SK-N-SH (cell line): ENCODE measurements around the gene HSPB3. TPM values are rescaled to one million over a fixed set of nuclear protein-coding genes. Genes with fewer than 3 reads are reported as not detected.
"Not testable (repeated sequence)": the region's sequence is repeated elsewhere in the genome, so short reads cannot be mapped to it uniquely, and the experiment has no call there.

ENCODE experiments used
- CTCF ChIA-PET: fragments of 300-600, 350-600 bp; formaldehyde crosslinking; extraction: SDS; loops from one replicate; lab custom pipeline; 2021; lab: Yijun Ruan, JAX
- POLR2A ChIA-PET: fragments of 350-600 bp; sonication (Branson Sonifier 250); formaldehyde crosslinking; extraction: SDS; loops from one replicate; lab custom pipeline; 2020; ENCODE audit warnings: antibody characterized with exemption, inconsistent platforms; lab: Yijun Ruan, JAX
- DNase-seq: peaks from one replicate; pipeline ENCODE4 v3.0.0; 2012
- H2AFZ ChIP-seq: fragments of 200-600 bp; sonication (generic); 2 replicates; pipeline ENCODE4 v1.8.1; 2016; ENCODE audit warnings: antibody characterized with exemption, mild to moderate bottlenecking, low read depth
- H3F3A ChIP-seq: fragments of 200-600 bp; sonication (generic); replicated peaks from 2 replicates; pipeline ENCODE3; 2016; ENCODE audit warnings: antibody characterized with exemption, mild to moderate bottlenecking; ENCODE audit not compliant: insufficient read depth
- H3K27ac ChIP-seq, 2 experiments: fragments of 200-500 bp in 1 of 2; fragments of 200-600 bp in 1 of 2; sonication (Bioruptor generic) in 1 of 2; sonication (generic), shearing (Covaris generic) in 1 of 2; 2 replicates each; pipeline versions ENCODE4 v1.5.1 to v1.6.1; 2014 to 2016; ENCODE audit warnings: low read depth in 2 of 2, inconsistent platforms in 1 of 2, low read length in 1 of 2, mild to moderate bottlenecking in 1 of 2, mixed read lengths in 1 of 2
- H3K27me3 ChIP-seq: fragments of 200-600 bp; sonication (generic), shearing (Covaris generic); 2 replicates; pipeline ENCODE4 v1.6.1; 2016; ENCODE audit warnings: mixed run types; ENCODE audit not compliant: insufficient read depth
- H3K36me3 ChIP-seq, 2 experiments: fragments of 200-500 bp in 1 of 2; fragments of 200-600 bp in 1 of 2; sonication (Bioruptor generic) in 1 of 2; sonication (generic) in 1 of 2; replicated peaks in 1 of 2; 2 replicates each; pipeline versions ENCODE3 to v1.5.1; 2014 to 2016; ENCODE audit warnings: low read length in 1 of 2, mild to moderate bottlenecking in 1 of 2; ENCODE audit not compliant: insufficient read depth in 2 of 2, control insufficient read depth in 1 of 2
- H3K4me1 ChIP-seq, 2 experiments: fragments of 200-500 bp in 1 of 2; fragments of 200-600 bp in 1 of 2; sonication (Bioruptor generic) in 1 of 2; sonication (generic), shearing (Covaris generic) in 1 of 2; 2 replicates each; pipeline versions ENCODE4 v1.5.1 to v1.6.1; 2014 to 2016; ENCODE audit warnings: low read depth in 1 of 2, low read length in 1 of 2, mixed run types in 1 of 2; ENCODE audit not compliant: insufficient read depth in 2 of 2, control insufficient read depth in 1 of 2
- H3K4me2 ChIP-seq: fragments of 200-600 bp; sonication (generic), shearing (Covaris generic); 2 replicates; pipeline ENCODE4 v1.6.1; 2017; ENCODE audit warnings: mixed run types
- H3K4me3 ChIP-seq, 2 experiments: fragments of 200-500 bp in 1 of 2; fragments of 200-600 bp in 1 of 2; sonication (Bioruptor generic) in 1 of 2; sonication (generic), shearing (Covaris generic) in 1 of 2; 2 replicates each; pipeline versions ENCODE4 v1.5.1 to v1.8.1; 2014 to 2016; ENCODE audit warnings: low read depth in 2 of 2, inconsistent platforms in 1 of 2, low read length in 1 of 2, mild to moderate bottlenecking in 1 of 2, mixed read lengths in 1 of 2, moderate library complexity in 1 of 2
- H3K79me2 ChIP-seq: fragments of 200-600 bp; sonication (generic); 2 replicates; pipeline ENCODE4 v1.8.1; 2017; ENCODE audit warnings: mild to moderate bottlenecking; ENCODE audit not compliant: insufficient read depth
- H3K9ac ChIP-seq: fragments of 200-600 bp; sonication (generic); 2 replicates; pipeline ENCODE4 v1.6.1; 2017; ENCODE audit warnings: mixed run types
- H3K9me2 ChIP-seq: fragments of 200-600 bp; sonication (generic); 2 replicates; pipeline ENCODE4 v1.6.1; 2017; ENCODE audit warnings: mixed run types
- H3K9me3 ChIP-seq: fragments of 200-600 bp; sonication (generic); 2 replicates; pipeline ENCODE4 v1.6.1; 2017; ENCODE audit warnings: mixed run types, mild to moderate bottlenecking, moderate library complexity
- H4K20me1 ChIP-seq: fragments of 200-600 bp; sonication (generic); 2 replicates; pipeline ENCODE4 v1.6.1; 2017; ENCODE audit warnings: mild to moderate bottlenecking, mixed run types; ENCODE audit not compliant: insufficient read depth
- CTCF ChIP-seq: fragments of 200-600 bp; sonication (generic); IDR thresholded peaks from 2 replicates; pipeline ENCODE4 v1.6.1; 2017; ENCODE audit warnings: antibody characterized with exemption, mild to moderate bottlenecking, moderate library complexity
- FOSL2 ChIP-seq: IDR thresholded peaks from 2 replicates; pipeline ENCODE4 v1.4.0; 2012; ENCODE audit warnings: low read depth, mild to moderate bottlenecking, moderate library complexity, borderline replicate concordance
- FOXJ3 ChIP-seq: sonication (generic); formaldehyde crosslinking; IDR thresholded peaks from 2 replicates; pipeline ENCODE4 v1.5.1; 2020; ENCODE audit warnings: mild to moderate bottlenecking, missing genetic modification reagents
- IRF3 ChIP-seq: fragments of 150-350 bp; IDR thresholded peaks from 2 replicates; pipeline ENCODE4 v1.6.1; 2016; ENCODE audit warnings: mild to moderate bottlenecking, low read depth, low read length
- NRF1 ChIP-seq: IDR thresholded peaks from 2 replicates; pipeline ENCODE4 v1.6.1; 2012; ENCODE audit warnings: low read depth, mild to moderate bottlenecking, low read length
- POLR2AphosphoS5 ChIP-seq: IDR thresholded peaks from 2 replicates; pipeline ENCODE4 v1.6.1; 2012; ENCODE audit warnings: low read depth, low read length
- RCOR1 ChIP-seq: fragments of 150-350 bp; IDR thresholded peaks from 2 replicates; pipeline ENCODE4 v1.6.1; 2017; ENCODE audit warnings: antibody characterized with exemption, low read length
- SMC3 ChIP-seq: IDR thresholded peaks from 2 replicates; pipeline ENCODE4 v1.6.1; 2012; ENCODE audit warnings: low read depth, low read length, improper control_type of control experiment
- ZBTB33 ChIP-seq: IDR thresholded peaks from 2 replicates; pipeline ENCODE4 v1.4.0; 2012; ENCODE audit warnings: low read depth, borderline replicate concordance
- WGBS: methylation state at CpG from one replicate; pipeline ENCODE4 v1.1.6; 2017; ENCODE audit warnings: low lambda C conversion rate; 5-methylcytosine and 5-hydroxymethylcytosine counted together
- polyA plus RNA-seq, 3 experiments: library from polyadenylated mRNA; depleted of rRNA; stranded (reverse); fragments of >200 nt; gene quantifications; 2 replicates each; pipeline ENCODE4 v1.2.3, GENCODE V29; 2012

HSPB3 gene
- polyA plus RNA-seq, 1 of the 3 experiments (the other 2 are of a cell fraction): 3.3 TPM

- TF ChIP-seq ZBTB33 (no peak), SMC3 (no peak)
Measured at GRCh38 chr5:54426209-54426608, 29.3 kb upstream of the HSPB3 start (continued).

GRCh38 chr5:54434650-54435049 is 20.8 kb upstream of the HSPB3 start:
- H3K36me3 ChIP-seq, H3K9me2 ChIP-seq, H3K27ac ChIP-seq, H3K4me3 ChIP-seq, POLR2A ChIA-PET, H4K20me1 ChIP-seq, H3K9ac ChIP-seq, H3F3A ChIP-seq, H2AFZ ChIP-seq, DNase-seq, H3K27me3 ChIP-seq, H3K4me2 ChIP-seq, H3K9me3 ChIP-seq, H3K79me2 ChIP-seq, H3K4me1 ChIP-seq: not testable (repeated sequence)
- 50% methylated on average over 2 of the region's 2 CpGs for WGBS
- CTCF ChIA-PET: interaction anchor here (1.4 kb wide), 1 partner anchor 15 kb away, joined by 4 read pairs; no protein-coding TSS in a partner anchor

GRCh38 chr5:54438620-54439389 is 16.7 kb upstream of the HSPB3 start:
- Histone ChIP-seq H3K4me2 (no peak overlapping the region), H3F3A (no peaks in the 10 kb centered on the region), H3K9me3 (no peaks in the 10 kb centered on the region), H3K9ac (no peak overlapping the region), H3K9me2 (no peaks in the 10 kb centered on the region), H3K36me3 (no peaks in the 10 kb centered on the region), H3K27me3 (no peaks in the 10 kb centered on the region; the same call in 1 of the 2 replicates), H3K79me2 (no peaks in the 10 kb centered on the region), H2AFZ (no peak overlapping the region), H4K20me1 (no peaks in the 10 kb centered on the region), H3K27ac (no peak overlapping the region), H3K4me3 (no peak overlapping the region), H3K4me1 (no peaks in the 10 kb centered on the region; a peak in 1 of 4 replicates)
- ChIA-PET POLR2A (no interaction called here), CTCF (interaction anchor here (0.8 to 2.7 kb wide), 5 partner anchors 19 to 457 kb away, joined by 3 to 6 read pairs (median 5); no protein-coding TSS in a partner anchor)
- no peak for DNase-seq
- WGBS: 50% methylated on average over 7 of the region's 7 CpGs
- TF ChIP-seq CTCF: no peak
- TF ChIP-seq FOXJ3 (CRISPR knock-in tag): no peak
- no peak for TF ChIP-seq NRF1
- no peak for TF ChIP-seq FOSL2
- TF ChIP-seq RCOR1: no peak
- no peak for TF ChIP-seq IRF3
- TF ChIP-seq POLR2AphosphoS5: no peak
